Mesothelial cell of epicardium (in vitro differentiated cells): ENCODE results near the gene SUPT4H1. TPM values are rescaled to one million over a fixed set of nuclear protein-coding genes. Genes with fewer than 3 reads are reported as not detected.
A peak's percentile ranks its signal among the peaks of the same experiment; 100 is the strongest.

Experiments
- DNase-seq, 2 experiments: peaks; one replicate each; pipeline ENCODE4 v3.0.0; 2021; ENCODE audit warnings: low spot score in 2 of 2; ENCODE audit not compliant: unreplicated experiment in 2 of 2
- H3K27ac Mint-ChIP-seq: 2 replicates; pipeline ENCODE4 v1.8.0; 2021; ENCODE audit warnings: mixed read lengths
- H3K27me3 Mint-ChIP-seq: 2 replicates; pipeline ENCODE4 v1.8.0; 2021; ENCODE audit warnings: low read depth, mixed read lengths
- H3K36me3 Mint-ChIP-seq: 2 replicates; pipeline ENCODE4 v1.8.0; 2021; ENCODE audit warnings: mixed read lengths
- H3K4me1 Mint-ChIP-seq: 2 replicates; pipeline ENCODE4 v1.8.0; 2021; ENCODE audit warnings: mixed read lengths
- H3K4me3 Mint-ChIP-seq: 2 replicates; pipeline ENCODE4 v1.8.0; 2021; ENCODE audit warnings: mild to moderate bottlenecking, moderate library complexity, mixed read lengths
- H3K9me3 Mint-ChIP-seq: 2 replicates; pipeline ENCODE4 v1.8.0; 2021; ENCODE audit warnings: mixed read lengths
- CTCF ChIP-seq: fragments of 200-600 bp; sonication (generic); IDR thresholded peaks from one replicate; pipeline ENCODE4 v1.5.0; 2021; ENCODE audit warnings: antibody characterized with exemption; ENCODE audit not compliant: unreplicated experiment
- total RNA-seq: library from RNA; stranded (reverse); gene quantifications from 3 replicates; pipeline ENCODE4 v1.2.1, GENCODE V29; 2021

SUPT4H1 gene
- total RNA-seq, 1 donor from 2014 or later: 76.8 TPM

GRCh38 chr17:58365185-58365979 is 13.4 kb upstream of the SUPT4H1 start:
- peaks cover 34% of the 10 kb centered on the region for H3K36me3 Mint-ChIP-seq
- H3K4me3 Mint-ChIP-seq: no peak overlapping the region
- no peak for TF ChIP-seq CTCF
- H3K9me3 Mint-ChIP-seq: no peaks in the 10 kb centered on the region
- H3K4me1 Mint-ChIP-seq: peaks cover 42% of the 10 kb centered on the region
- no peaks in the 10 kb centered on the region for H3K27me3 Mint-ChIP-seq
- peak overlapping the region; percentile 80 for H3K27ac Mint-ChIP-seq
- no peak for DNase-seq

GRCh38 chr17:58364270-58364942 is 12.4 kb upstream of the SUPT4H1 start:
- Mint-ChIP-seq H3K4me1 (peaks cover 38% of the 10 kb centered on the region), H3K27me3 (no peaks in the 10 kb centered on the region), H3K27ac (peak overlapping the region; percentile 80), H3K4me3 (no peak overlapping the region), H3K36me3 (peaks cover 31% of the 10 kb centered on the region), H3K9me3 (no peaks in the 10 kb centered on the region)
- DNase-seq: peak in 1 of 2 experiments; percentile 45
- TF ChIP-seq CTCF: no peak

- Mint-ChIP-seq H3K27ac (peak overlapping the region; percentile 80), H3K4me3 (no peak overlapping the region), H3K9me3 (no peaks in the 10 kb centered on the region), H3K4me1 (peaks cover 35% of the 10 kb centered on the region), H3K36me3 (peaks cover 28% of the 10 kb centered on the region), H3K27me3 (no peaks in the 10 kb centered on the region)
- DNase-seq: no peak
- TF ChIP-seq CTCF: no peak
Observed at GRCh38 chr17:58363457-58364185, 11.6 kb upstream of the SUPT4H1 start.

- Mint-ChIP-seq H3K36me3 (peaks cover 29% of the 10 kb centered on the region), H3K27me3 (no peaks in the 10 kb centered on the region), H3K4me3 (no peak overlapping the region), H3K9me3 (no peaks in the 10 kb centered on the region), H3K27ac (no peak overlapping the region), H3K4me1 (peaks cover 35% of the 10 kb centered on the region)
- TF ChIP-seq CTCF: no peak
- no peak for DNase-seq
Observed at GRCh38 chr17:58362368-58363014, 10.5 kb upstream of the SUPT4H1 start.

GRCh38 chr17:58360296-58361063 is 8.5 kb upstream of the SUPT4H1 start:
- Mint-ChIP-seq H3K27me3 (no peaks in the 10 kb centered on the region), H3K4me3 (no peak overlapping the region), H3K27ac (no peak overlapping the region), H3K36me3 (peaks cover 36% of the 10 kb centered on the region), H3K9me3 (no peaks in the 10 kb centered on the region), H3K4me1 (peaks cover 27% of the 10 kb centered on the region)
- no peak for DNase-seq
- no peak for TF ChIP-seq CTCF
